GM23248 (cell line): ENCODE measurements around the gene PFKFB4.

Source experiments
- EZH2 ChIP-seq: fragments of 200-600 bp; sonication (generic); IDR thresholded peaks from 2 replicates; pipeline ENCODE4 v1.6.1; 2018; ENCODE audit warnings: antibody characterized with exemption, mild to moderate bottlenecking; ENCODE audit not compliant: insufficient read depth, poor library complexity, severe bottlenecking
- EZH2phosphoT487 ChIP-seq: fragments of 200-600 bp; sonication (generic); IDR thresholded peaks from 2 replicates; pipeline ENCODE4 v1.6.1; 2018; ENCODE audit warnings: antibody characterized with exemption, moderate library complexity, mild to moderate bottlenecking, low read depth; ENCODE audit not compliant: insufficient read depth

DNA sequence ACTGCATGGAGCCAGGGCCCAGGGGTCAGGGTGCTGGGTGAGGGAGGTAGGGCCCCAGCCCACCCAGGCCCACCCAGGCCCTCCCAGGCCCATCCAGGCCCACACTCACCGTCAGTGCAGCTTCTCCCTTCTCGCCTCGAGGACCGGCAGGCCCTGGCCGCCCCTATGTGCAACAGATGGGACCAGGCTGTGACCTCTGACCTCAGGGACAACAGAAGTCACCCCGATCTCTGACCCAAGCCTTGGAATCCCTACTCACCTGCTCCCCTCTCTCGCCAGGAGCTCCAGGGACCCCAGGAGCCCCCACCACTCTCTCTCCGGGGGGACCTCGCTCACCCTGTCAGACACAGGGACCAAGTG lies 9.8 kb upstream of the PFKFB4 start:
- TF ChIP-seq EZH2phosphoT487, result no peak
- no peak for TF ChIP-seq EZH2
